GM23338 (cell line): Measurements from ENCODE around the gene NUBP1.

Experiments
- CREB1 ChIP-seq: fragments of 250-450 bp; sonication (Bioruptor Pico); IDR thresholded peaks from 2 replicates; pipeline ENCODE4 v1.5.0; 2020; ENCODE audit warnings: low read depth, mild to moderate bottlenecking, moderate library complexity
- EZH2 ChIP-seq: fragments of 200-600 bp; sonication (generic); IDR thresholded peaks from one replicate; pipeline ENCODE4 v1.8.0; 2017; ENCODE audit warnings: antibody characterized with exemption, mild to moderate bottlenecking, low read depth; ENCODE audit not compliant: unreplicated experiment
- EZH2phosphoT487 ChIP-seq: fragments of 200-600 bp; sonication (generic); IDR thresholded peaks from one replicate; pipeline ENCODE4 v1.8.1; 2018; ENCODE audit warnings: antibody characterized with exemption; ENCODE audit not compliant: unreplicated experiment
- JUNB ChIP-seq: IDR thresholded peaks from one replicate; pipeline ENCODE4 v1.6.1; 2016; ENCODE audit warnings: antibody characterized with exemption; ENCODE audit not compliant: unreplicated experiment
- NANOG ChIP-seq: IDR thresholded peaks from 2 replicates; pipeline ENCODE4 v1.6.1; 2016; ENCODE audit warnings: antibody characterized with exemption, borderline replicate concordance
- POLR2AphosphoS5 ChIP-seq: IDR thresholded peaks from 2 replicates; pipeline ENCODE4 v1.6.1; 2016; ENCODE audit warnings: antibody characterized with exemption, low read depth
- STAT1 ChIP-seq: IDR thresholded peaks from one replicate; pipeline ENCODE4 v1.6.1; 2016; ENCODE audit warnings: antibody characterized with exemption; ENCODE audit not compliant: unreplicated experiment
- ZNF114 ChIP-seq: fragments of 250-450 bp; sonication (Bioruptor Pico); IDR thresholded peaks from 2 replicates; pipeline ENCODE4 v1.5.0; 2020; ENCODE audit warnings: mild to moderate bottlenecking, moderate library complexity
- TF ChIP-seq, protein P1 (sequence below), 2 experiments: fragments of 200-600 bp in 1 of 2; sonication (generic) in 1 of 2; conservative IDR thresholded peaks; 2 replicates each; pipeline versions ENCODE4 v1.5.1 to v1.6.1; 2016 to 2017; ENCODE audit warnings: antibody characterized with exemption in 2 of 2, low read depth in 2 of 2, mild to moderate bottlenecking in 2 of 2, moderate library complexity in 1 of 2
- TF ChIP-seq, protein P2 (sequence below): IDR thresholded peaks from 2 replicates; pipeline ENCODE4 v1.6.1; 2016; ENCODE audit warnings: antibody characterized with exemption
- TF ChIP-seq, protein P3 (sequence below): IDR thresholded peaks from one replicate; pipeline ENCODE4 v1.6.1; 2018; ENCODE audit warnings: antibody characterized with exemption; ENCODE audit not compliant: unreplicated experiment

DNA sequence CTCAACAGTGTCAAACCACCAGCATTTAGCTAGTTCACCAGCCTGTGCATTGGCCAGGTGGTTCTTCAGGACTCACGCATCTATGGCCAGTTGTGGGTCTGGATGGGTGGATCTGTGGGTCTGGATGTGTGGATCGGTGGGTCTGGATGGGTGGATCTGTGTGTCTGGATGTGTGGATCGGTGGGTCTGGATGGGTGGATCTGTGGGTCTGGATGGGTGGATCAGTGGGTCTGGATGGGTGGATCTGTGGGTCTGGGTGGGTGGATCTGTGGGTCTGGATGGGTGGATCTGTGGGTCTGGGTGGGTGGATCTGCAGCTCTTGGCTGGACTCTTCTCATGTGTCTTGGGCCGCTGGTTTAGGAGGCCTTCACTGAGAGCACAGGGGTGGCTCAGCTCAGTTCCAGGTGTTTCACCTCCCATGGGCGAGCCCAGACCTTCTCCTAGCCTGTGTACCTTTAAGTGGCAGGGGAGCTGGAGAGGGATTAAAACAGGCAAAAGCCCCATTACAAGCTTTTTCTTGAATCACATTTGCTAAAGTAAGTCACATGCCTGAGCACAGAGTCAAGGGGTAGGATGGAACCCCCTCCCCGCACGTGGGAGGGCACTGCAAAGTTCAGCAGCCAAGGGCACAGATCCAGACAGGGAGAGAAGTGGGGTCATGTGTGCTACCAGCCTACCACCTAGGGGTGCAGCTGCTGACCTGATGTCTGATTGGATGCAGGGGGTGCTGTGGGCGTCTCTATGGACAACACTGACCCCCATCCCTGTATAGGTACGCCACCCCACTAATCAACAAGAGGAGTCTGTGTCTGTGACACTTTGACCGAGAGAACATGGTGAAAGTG, 3.4 kb upstream of the NUBP1 start:
- TF ChIP-seq EZH2phosphoT487 (no peak), POLR2AphosphoS5 (no peak), JUNB (no peak), EZH2 (no peak), CREB1 (CRISPR knock-in tag) (no peak), NANOG (no peak), STAT1 (no peak), ZNF114 (CRISPR knock-in tag) (no peak)
- TF ChIP-seq, protein P1, sequence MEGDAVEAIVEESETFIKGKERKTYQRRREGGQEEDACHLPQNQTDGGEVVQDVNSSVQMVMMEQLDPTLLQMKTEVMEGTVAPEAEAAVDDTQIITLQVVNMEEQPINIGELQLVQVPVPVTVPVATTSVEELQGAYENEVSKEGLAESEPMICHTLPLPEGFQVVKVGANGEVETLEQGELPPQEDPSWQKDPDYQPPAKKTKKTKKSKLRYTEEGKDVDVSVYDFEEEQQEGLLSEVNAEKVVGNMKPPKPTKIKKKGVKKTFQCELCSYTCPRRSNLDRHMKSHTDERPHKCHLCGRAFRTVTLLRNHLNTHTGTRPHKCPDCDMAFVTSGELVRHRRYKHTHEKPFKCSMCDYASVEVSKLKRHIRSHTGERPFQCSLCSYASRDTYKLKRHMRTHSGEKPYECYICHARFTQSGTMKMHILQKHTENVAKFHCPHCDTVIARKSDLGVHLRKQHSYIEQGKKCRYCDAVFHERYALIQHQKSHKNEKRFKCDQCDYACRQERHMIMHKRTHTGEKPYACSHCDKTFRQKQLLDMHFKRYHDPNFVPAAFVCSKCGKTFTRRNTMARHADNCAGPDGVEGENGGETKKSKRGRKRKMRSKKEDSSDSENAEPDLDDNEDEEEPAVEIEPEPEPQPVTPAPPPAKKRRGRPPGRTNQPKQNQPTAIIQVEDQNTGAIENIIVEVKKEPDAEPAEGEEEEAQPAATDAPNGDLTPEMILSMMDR (conservative IDR thresholded peaks at IDR 0.05; ENCODE audit: low read depth in 2 of 2): no peak
- TF ChIP-seq, protein P2, sequence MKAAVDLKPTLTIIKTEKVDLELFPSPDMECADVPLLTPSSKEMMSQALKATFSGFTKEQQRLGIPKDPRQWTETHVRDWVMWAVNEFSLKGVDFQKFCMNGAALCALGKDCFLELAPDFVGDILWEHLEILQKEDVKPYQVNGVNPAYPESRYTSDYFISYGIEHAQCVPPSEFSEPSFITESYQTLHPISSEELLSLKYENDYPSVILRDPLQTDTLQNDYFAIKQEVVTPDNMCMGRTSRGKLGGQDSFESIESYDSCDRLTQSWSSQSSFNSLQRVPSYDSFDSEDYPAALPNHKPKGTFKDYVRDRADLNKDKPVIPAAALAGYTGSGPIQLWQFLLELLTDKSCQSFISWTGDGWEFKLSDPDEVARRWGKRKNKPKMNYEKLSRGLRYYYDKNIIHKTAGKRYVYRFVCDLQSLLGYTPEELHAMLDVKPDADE: no peak
- TF ChIP-seq, protein P3, sequence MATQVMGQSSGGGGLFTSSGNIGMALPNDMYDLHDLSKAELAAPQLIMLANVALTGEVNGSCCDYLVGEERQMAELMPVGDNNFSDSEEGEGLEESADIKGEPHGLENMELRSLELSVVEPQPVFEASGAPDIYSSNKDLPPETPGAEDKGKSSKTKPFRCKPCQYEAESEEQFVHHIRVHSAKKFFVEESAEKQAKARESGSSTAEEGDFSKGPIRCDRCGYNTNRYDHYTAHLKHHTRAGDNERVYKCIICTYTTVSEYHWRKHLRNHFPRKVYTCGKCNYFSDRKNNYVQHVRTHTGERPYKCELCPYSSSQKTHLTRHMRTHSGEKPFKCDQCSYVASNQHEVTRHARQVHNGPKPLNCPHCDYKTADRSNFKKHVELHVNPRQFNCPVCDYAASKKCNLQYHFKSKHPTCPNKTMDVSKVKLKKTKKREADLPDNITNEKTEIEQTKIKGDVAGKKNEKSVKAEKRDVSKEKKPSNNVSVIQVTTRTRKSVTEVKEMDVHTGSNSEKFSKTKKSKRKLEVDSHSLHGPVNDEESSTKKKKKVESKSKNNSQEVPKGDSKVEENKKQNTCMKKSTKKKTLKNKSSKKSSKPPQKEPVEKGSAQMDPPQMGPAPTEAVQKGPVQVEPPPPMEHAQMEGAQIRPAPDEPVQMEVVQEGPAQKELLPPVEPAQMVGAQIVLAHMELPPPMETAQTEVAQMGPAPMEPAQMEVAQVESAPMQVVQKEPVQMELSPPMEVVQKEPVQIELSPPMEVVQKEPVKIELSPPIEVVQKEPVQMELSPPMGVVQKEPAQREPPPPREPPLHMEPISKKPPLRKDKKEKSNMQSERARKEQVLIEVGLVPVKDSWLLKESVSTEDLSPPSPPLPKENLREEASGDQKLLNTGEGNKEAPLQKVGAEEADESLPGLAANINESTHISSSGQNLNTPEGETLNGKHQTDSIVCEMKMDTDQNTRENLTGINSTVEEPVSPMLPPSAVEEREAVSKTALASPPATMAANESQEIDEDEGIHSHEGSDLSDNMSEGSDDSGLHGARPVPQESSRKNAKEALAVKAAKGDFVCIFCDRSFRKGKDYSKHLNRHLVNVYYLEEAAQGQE: no peak
